Measurements from ENCODE around the gene BMP7.

The BMP7 gene

GRCh38 chr20:57209413-57209812, 57.0 kb downstream of the BMP7 start:
- no peak overlapping the region for H3K27ac ChIP-seq (ENCODE audit: low read depth, low read length)
- no peaks in the 10 kb centered on the region for H3K27me3 ChIP-seq (ENCODE audit: insufficient read depth, low read length)
- no peaks in the 10 kb centered on the region for H3K4me1 ChIP-seq (ENCODE audit: control insufficient read depth, insufficient read depth, low read length, unreplicated experiment)
- no peaks in the 10 kb centered on the region for H3K79me2 ChIP-seq (ENCODE audit: control insufficient read depth, insufficient read depth, low read length, unreplicated experiment)
- H3K36me3 ChIP-seq (ENCODE audit: insufficient read depth, low read length), result no peaks in the 10 kb centered on the region
- H2AFZ ChIP-seq (ENCODE audit: low read length, unreplicated experiment), result no peak overlapping the region
- H3K4me3 ChIP-seq (ENCODE audit: low read depth, low read length), result no peak overlapping the region

GRCh38 chr20:57208198-57208597, 58.2 kb downstream of the BMP7 start:
- Histone ChIP-seq H2AFZ (ENCODE audit: low read length, unreplicated experiment) (no peak overlapping the region), H3K4me3 (ENCODE audit: low read depth, low read length) (no peak overlapping the region), H3K27ac (ENCODE audit: low read depth, low read length) (no peak overlapping the region), H3K4me1 (ENCODE audit: control insufficient read depth, insufficient read depth, low read length, unreplicated experiment) (no peaks in the 10 kb centered on the region), H3K36me3 (ENCODE audit: insufficient read depth, low read length) (no peaks in the 10 kb centered on the region), H3K79me2 (ENCODE audit: control insufficient read depth, insufficient read depth, low read length, unreplicated experiment) (no peaks in the 10 kb centered on the region), H3K27me3 (ENCODE audit: insufficient read depth, low read length) (no peaks in the 10 kb centered on the region)

DNA sequence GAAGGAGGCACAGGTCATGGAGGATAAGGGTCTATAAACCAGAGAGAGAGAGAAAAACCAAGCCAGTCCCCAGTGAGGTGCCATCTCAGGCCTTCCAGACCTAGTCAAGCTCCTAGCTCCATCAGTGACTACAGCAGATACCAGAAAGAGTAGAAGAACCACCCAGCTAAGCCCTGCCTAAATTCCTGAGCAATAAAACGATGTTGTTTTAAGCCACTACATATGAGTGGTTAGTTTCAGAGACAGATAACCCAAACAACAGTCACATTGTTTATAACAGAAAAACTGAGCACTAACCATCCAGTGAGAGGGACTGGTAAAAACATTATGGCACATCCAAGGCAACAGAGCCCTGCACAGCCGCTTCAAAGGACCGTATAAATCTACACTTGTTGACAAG, 59.2 kb downstream of the BMP7 start:
- no peak overlapping the region for H2AFZ ChIP-seq (ENCODE audit: low read length, unreplicated experiment)
- no peak overlapping the region for H3K27ac ChIP-seq (ENCODE audit: low read depth, low read length)
- no peaks in the 10 kb centered on the region for H3K79me2 ChIP-seq (ENCODE audit: control insufficient read depth, insufficient read depth, low read length, unreplicated experiment)
- no peaks in the 10 kb centered on the region for H3K36me3 ChIP-seq (ENCODE audit: insufficient read depth, low read length)
- no peaks in the 10 kb centered on the region for H3K4me1 ChIP-seq (ENCODE audit: control insufficient read depth, insufficient read depth, low read length, unreplicated experiment)
- H3K27me3 ChIP-seq (ENCODE audit: insufficient read depth, low read length), result no peaks in the 10 kb centered on the region
- no peak overlapping the region for H3K4me3 ChIP-seq (ENCODE audit: low read depth, low read length)

DNA sequence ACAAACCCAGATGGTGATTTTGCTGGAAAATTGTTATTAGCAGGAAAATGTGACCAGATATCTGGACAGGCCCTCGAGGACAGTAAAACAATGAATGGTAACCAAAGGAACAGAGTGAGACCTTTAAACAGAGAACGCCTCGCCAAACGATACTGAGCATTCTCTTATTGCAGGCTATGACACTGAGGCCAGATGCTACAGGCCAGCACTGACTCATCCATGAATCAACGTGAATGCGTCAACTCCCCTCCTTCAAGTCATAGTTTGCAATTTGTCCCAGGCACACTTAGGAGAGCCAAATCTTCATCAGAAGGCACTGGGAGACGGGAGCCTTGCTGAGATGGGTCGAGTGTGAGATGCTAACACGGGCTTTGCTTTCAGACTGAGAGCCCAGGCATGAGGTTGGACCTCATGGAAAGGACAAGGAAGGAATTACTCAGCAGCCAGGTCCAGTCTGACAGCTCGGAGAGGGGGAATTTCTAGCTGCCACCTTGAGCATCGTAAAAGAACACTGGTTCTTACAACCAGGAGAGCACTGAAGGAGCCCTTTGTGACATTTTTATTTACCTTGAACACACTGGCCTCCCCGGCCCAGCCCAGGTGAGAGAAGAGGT, 60.7 kb downstream of the BMP7 start:
- no peak overlapping the region for H3K4me3 ChIP-seq (ENCODE audit: low read depth, low read length)
- H3K27me3 ChIP-seq (ENCODE audit: insufficient read depth, low read length), result no peaks in the 10 kb centered on the region
- H3K79me2 ChIP-seq (ENCODE audit: control insufficient read depth, insufficient read depth, low read length, unreplicated experiment), result no peaks in the 10 kb centered on the region
- H3K36me3 ChIP-seq (ENCODE audit: insufficient read depth, low read length), result no peaks in the 10 kb centered on the region
- H2AFZ ChIP-seq (ENCODE audit: low read length, unreplicated experiment), result no peak overlapping the region
- no peaks in the 10 kb centered on the region for H3K4me1 ChIP-seq (ENCODE audit: control insufficient read depth, insufficient read depth, low read length, unreplicated experiment)
- H3K27ac ChIP-seq (ENCODE audit: low read depth, low read length), result no peak overlapping the region

DNA sequence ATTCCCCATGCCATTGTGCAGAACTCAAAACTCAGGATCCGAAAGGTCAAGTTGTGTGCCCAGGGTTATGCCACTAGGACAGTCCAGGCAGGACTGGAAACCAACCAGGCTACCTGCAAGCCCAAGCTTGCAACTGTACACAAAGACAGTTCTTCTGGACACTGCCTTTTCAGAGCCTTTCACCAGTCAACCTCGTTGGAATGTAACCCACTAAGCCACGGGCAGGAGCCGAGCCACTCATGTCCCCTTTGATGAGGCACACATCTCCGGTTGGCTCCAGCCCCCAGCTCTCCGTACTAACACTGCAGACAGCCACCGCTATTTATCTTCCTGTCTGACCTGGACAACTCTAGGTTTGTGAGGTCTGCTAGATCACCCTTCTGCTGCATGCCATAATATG, 62.5 kb downstream of the BMP7 start:
- H3K4me3 ChIP-seq (ENCODE audit: low read depth, low read length), result no peak overlapping the region
- no peaks in the 10 kb centered on the region for H3K36me3 ChIP-seq (ENCODE audit: insufficient read depth, low read length)
- H3K27ac ChIP-seq (ENCODE audit: low read depth, low read length), result no peak overlapping the region
- no peaks in the 10 kb centered on the region for H3K27me3 ChIP-seq (ENCODE audit: insufficient read depth, low read length)
- H2AFZ ChIP-seq (ENCODE audit: low read length, unreplicated experiment), result no peak overlapping the region
- no peaks in the 10 kb centered on the region for H3K4me1 ChIP-seq (ENCODE audit: control insufficient read depth, insufficient read depth, low read length, unreplicated experiment)
- H3K79me2 ChIP-seq (ENCODE audit: control insufficient read depth, insufficient read depth, low read length, unreplicated experiment), result no peaks in the 10 kb centered on the region

GRCh38 chr20:57203204-57203603, 63.2 kb downstream of the BMP7 start:
- Histone ChIP-seq H3K27me3 (ENCODE audit: insufficient read depth, low read length) (no peaks in the 10 kb centered on the region), H2AFZ (ENCODE audit: low read length, unreplicated experiment) (no peak overlapping the region), H3K4me1 (ENCODE audit: control insufficient read depth, insufficient read depth, low read length, unreplicated experiment) (no peaks in the 10 kb centered on the region), H3K36me3 (ENCODE audit: insufficient read depth, low read length) (no peaks in the 10 kb centered on the region), H3K79me2 (ENCODE audit: control insufficient read depth, insufficient read depth, low read length, unreplicated experiment) (no peaks in the 10 kb centered on the region), H3K4me3 (ENCODE audit: low read depth, low read length) (no peak overlapping the region), H3K27ac (ENCODE audit: low read depth, low read length) (no peak overlapping the region)

DNA sequence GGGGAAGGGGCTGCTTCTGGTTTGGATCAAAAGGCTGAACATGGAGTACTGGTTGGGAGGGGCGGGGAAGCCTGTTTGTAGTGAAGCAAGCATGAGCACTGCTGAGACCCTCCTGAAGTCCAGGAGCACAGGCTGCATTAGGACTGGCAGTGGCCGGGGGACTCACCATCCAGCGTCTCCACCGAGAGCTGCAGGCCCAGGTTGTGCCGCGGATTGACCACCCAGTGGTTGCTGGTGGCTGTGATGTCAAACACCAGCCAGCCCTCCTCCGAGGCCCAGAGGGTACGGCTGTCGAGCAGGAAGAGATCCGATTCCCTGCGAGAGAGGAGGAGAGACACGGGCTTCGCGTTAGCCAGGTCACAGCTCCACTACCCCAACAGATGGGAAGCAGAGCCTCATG, 64.1 kb downstream of the BMP7 start:
- Histone ChIP-seq H2AFZ (ENCODE audit: low read length, unreplicated experiment) (no peak overlapping the region), H3K27me3 (ENCODE audit: insufficient read depth, low read length) (no peaks in the 10 kb centered on the region), H3K36me3 (ENCODE audit: insufficient read depth, low read length) (no peaks in the 10 kb centered on the region), H3K4me3 (ENCODE audit: low read depth, low read length) (no peak overlapping the region), H3K79me2 (ENCODE audit: control insufficient read depth, insufficient read depth, low read length, unreplicated experiment) (no peaks in the 10 kb centered on the region), H3K27ac (ENCODE audit: low read depth, low read length) (no peak overlapping the region), H3K4me1 (ENCODE audit: control insufficient read depth, insufficient read depth, low read length, unreplicated experiment) (no peaks in the 10 kb centered on the region)

GRCh38 chr20:57200882-57201695, 65.4 kb downstream of the BMP7 start:
- H3K4me3 ChIP-seq (ENCODE audit: low read depth, low read length), result no peak overlapping the region
- no peaks in the 10 kb centered on the region for H3K79me2 ChIP-seq (ENCODE audit: control insufficient read depth, insufficient read depth, low read length, unreplicated experiment)
- H2AFZ ChIP-seq (ENCODE audit: low read length, unreplicated experiment), result no peak overlapping the region
- no peaks in the 10 kb centered on the region for H3K27me3 ChIP-seq (ENCODE audit: insufficient read depth, low read length)
- H3K4me1 ChIP-seq (ENCODE audit: control insufficient read depth, insufficient read depth, low read length, unreplicated experiment), result no peaks in the 10 kb centered on the region
- no peaks in the 10 kb centered on the region for H3K36me3 ChIP-seq (ENCODE audit: insufficient read depth, low read length)
- H3K27ac ChIP-seq (ENCODE audit: low read depth, low read length), result no peak overlapping the region

DNA sequence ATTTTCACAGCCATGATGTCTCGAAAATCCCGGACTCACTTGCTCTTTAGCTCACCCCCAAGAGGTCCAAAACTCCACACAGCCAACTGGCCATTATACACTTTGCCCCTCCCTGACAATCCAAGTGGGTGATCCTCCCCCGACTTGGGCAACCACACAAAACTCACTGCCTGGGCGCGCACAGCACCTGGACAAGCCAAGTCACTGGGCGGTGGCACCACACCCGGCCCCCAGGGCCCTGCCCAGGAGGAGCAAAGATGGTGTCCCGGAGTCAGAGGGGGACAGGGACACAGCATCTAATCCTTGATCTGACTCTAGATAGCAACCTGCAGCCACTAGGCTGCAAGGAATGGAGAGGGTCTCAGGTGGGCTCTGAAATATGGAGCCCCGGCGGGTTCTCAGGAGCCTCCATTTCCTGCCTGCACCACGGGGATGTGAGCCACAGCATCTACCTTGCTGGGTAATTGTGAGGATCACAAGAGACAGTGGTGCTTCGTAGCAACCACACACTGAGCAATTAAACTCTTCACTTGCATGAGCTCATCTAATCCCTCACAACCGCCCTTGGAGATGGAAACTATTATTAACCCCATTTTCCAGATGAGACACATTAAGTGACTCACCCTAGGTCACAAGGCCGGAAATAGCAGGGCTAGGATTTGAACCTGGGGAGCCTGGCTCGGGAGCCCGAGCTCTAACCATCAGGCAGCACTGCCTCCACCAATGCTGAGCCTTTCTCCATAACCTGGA, 66.6 kb downstream of the BMP7 start:
- H3K79me2 ChIP-seq (ENCODE audit: control insufficient read depth, insufficient read depth, low read length, unreplicated experiment), result no peaks in the 10 kb centered on the region
- H3K36me3 ChIP-seq (ENCODE audit: insufficient read depth, low read length), result no peaks in the 10 kb centered on the region
- no peaks in the 10 kb centered on the region for H3K27me3 ChIP-seq (ENCODE audit: insufficient read depth, low read length)
- H3K4me1 ChIP-seq (ENCODE audit: control insufficient read depth, insufficient read depth, low read length, unreplicated experiment), result no peaks in the 10 kb centered on the region
- H2AFZ ChIP-seq (ENCODE audit: low read length, unreplicated experiment), result no peak overlapping the region
- H3K4me3 ChIP-seq (ENCODE audit: low read depth, low read length), result no peak overlapping the region
- no peak overlapping the region for H3K27ac ChIP-seq (ENCODE audit: low read depth, low read length)

DNA sequence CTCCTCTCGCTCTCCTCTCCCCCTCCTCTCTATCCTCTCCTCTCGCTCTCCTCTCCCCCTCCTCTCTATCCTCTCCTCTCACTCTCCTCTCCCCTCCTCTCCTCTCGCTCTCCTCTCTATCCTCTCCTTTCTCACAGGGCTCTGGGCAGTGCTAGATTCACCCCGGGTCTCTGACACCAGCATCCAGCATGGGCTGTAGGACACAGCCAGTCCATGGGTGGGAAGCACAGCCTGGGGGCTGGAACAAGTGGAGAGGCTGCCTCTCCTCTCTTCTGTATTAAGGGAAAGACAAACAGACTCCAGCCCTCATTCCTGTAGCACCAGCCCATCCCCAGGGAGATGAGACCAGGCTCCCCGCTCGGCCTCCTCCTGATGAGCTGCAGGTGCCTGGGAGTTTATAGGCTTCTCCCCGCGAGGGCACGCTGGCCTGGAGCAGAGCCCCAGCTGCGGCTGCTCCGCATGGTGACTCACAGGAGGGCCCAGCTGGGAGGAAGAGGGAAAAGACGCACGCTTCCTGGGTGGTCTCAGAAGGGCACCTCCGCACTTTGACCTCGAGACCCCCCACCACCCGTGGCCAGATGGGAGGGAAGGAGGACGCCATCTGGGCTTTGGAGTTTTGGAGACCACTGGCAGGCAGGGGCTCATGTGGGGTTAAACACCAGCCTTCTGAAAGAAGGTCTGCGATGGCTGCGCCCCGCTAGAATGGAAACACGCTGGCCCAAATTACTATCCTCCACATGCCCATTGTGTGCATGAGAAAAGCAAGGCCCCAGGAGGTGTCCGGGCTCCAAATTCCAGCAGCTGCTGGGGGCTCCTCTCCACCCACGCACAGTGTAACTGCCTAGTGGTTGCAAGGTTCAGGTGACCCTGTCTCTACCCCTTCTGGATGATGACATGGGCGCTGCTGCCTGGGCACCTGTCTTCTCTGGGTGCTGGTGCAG, 68.0 kb downstream of the BMP7 start:
- Histone ChIP-seq H3K79me2 (ENCODE audit: control insufficient read depth, insufficient read depth, low read length, unreplicated experiment) (no peaks in the 10 kb centered on the region), H3K36me3 (ENCODE audit: insufficient read depth, low read length) (no peaks in the 10 kb centered on the region), H3K4me1 (ENCODE audit: control insufficient read depth, insufficient read depth, low read length, unreplicated experiment) (no peaks in the 10 kb centered on the region), H3K4me3 (ENCODE audit: low read depth, low read length) (no peak overlapping the region), H3K27ac (ENCODE audit: low read depth, low read length) (no peak overlapping the region), H2AFZ (ENCODE audit: low read length, unreplicated experiment) (no peak overlapping the region), H3K27me3 (ENCODE audit: insufficient read depth, low read length) (no peaks in the 10 kb centered on the region)

Data from ACC112 (cell line).